Epithelial cell of proximal tubule (primary cell): ENCODE data around the gene THOP1. TPM values are rescaled to one million over a fixed set of nuclear protein-coding genes. Genes with fewer than 3 reads are reported as not detected.
"Not testable (repeated sequence)": the region's sequence is repeated elsewhere in the genome, so short reads cannot be mapped to it uniquely, and the experiment has no call there.

Experiments
- DNase-seq: peaks from one replicate; pipeline ENCODE4 v3.0.0-alpha.2; 2011; ENCODE audit warnings: low read depth
- H3K4me3 ChIP-seq: 2 replicates; pipeline ENCODE4 v1.5.1; 2011; ENCODE audit warnings: low read depth, mild to moderate bottlenecking, low read length
- total RNA-seq: library from RNA; depleted of rRNA; stranded (reverse); fragments of >200 nt; gene quantifications from 2 replicates; pipeline ENCODE4 v1.2.3, GENCODE V29; 2015
- TF ChIP-seq, protein P1 (sequence below): conservative IDR thresholded peaks from 2 replicates; pipeline ENCODE4 v1.5.1; 2012; ENCODE audit warnings: low read depth, mild to moderate bottlenecking, low read length

Gene THOP1
- total RNA-seq, 1 donor from 2014 or later = 148 TPM

DNA sequence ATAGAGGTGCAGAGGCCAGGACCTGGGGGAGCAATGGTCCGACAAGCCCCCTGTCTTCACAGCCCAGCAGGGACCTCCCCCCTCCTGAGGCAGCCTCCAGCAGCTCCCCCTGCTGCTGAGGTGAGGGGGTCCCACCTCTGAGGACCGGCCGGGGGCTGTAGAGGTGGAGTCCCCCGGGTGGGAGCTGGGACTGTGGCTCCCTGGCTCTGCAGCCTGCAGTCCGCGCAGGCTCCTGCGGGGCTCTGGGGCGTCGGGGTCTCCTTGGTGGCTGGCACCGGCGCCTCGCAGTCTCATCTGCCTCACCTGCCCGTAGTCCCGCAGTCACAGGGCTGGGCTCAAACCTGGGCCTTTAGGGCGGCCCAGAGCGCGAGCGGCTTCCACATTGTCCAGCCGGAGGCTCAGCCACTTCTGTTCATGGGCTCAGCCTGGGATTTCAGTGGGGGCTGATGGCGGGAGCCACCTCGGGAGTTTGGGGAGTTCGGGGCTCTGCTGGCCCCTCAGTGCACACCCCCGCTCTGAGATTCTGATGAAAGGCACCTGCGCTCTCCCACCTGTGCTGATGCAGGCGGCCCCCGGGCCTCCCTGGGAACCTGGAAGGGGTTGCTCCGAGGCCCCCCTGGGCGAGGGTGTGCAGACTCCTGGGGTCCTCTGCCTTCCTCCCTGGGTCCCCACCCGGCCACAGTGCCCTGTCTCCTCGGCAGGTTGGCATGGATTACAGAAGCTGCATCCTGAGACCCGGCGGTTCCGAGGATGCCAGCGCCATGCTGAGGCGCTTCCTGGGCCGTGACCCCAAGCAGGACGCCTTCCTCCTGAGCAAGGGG lies 27.3 kb downstream of the THOP1 start:
- no peak for DNase-seq
- TF ChIP-seq, protein P1, sequence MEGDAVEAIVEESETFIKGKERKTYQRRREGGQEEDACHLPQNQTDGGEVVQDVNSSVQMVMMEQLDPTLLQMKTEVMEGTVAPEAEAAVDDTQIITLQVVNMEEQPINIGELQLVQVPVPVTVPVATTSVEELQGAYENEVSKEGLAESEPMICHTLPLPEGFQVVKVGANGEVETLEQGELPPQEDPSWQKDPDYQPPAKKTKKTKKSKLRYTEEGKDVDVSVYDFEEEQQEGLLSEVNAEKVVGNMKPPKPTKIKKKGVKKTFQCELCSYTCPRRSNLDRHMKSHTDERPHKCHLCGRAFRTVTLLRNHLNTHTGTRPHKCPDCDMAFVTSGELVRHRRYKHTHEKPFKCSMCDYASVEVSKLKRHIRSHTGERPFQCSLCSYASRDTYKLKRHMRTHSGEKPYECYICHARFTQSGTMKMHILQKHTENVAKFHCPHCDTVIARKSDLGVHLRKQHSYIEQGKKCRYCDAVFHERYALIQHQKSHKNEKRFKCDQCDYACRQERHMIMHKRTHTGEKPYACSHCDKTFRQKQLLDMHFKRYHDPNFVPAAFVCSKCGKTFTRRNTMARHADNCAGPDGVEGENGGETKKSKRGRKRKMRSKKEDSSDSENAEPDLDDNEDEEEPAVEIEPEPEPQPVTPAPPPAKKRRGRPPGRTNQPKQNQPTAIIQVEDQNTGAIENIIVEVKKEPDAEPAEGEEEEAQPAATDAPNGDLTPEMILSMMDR = no peak
- H3K4me3 ChIP-seq = no peak overlapping the region

DNA sequence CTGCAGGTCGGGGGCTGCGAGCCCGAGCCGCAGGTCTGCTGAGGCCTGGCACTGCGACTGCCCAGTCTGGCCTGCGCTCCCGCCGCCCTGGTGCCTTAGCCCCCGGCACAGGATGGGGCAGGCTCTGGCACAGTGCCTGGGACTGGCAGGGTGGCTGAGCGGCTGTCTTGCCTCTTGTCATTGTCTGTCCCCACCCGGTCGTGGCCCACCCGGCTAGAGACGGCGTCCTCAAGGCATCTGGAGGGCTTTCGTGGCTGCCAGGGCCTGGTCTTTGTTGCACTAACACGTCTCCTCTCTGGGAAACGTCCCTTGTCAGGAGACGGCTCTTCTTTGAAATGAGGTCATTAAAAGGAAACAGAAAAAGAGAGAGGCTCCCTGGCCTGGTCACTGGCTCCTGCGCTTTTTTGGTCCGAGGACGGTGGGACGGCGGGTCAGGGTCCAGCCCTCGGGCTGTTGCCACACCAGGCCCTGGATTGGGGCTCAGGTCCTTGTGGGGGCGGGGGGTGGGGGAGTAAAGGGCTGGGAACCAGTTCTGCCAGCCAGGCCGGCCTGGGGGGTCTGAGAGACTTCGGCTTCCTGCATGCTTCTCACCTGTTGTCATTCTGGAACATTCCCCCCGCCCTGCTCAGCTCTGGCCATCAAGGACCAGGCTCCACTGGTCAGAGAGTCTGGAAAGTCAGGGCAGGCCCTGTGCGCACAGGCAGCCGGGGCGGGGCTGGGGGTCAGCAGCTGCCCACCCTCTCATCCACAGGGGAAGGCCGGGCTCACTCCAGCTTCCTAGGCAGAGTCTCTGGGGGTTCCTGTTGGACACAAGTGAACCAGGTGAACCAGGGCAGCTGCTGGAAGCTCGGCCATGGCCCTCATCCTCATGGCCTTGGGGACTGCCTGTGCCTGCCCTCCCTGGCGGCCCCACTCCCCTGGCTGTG lies 28.2 kb downstream of the THOP1 start:
- no peak for DNase-seq
- H3K4me3 ChIP-seq = no peak overlapping the region
- TF ChIP-seq, protein P1 = no peak

DNA sequence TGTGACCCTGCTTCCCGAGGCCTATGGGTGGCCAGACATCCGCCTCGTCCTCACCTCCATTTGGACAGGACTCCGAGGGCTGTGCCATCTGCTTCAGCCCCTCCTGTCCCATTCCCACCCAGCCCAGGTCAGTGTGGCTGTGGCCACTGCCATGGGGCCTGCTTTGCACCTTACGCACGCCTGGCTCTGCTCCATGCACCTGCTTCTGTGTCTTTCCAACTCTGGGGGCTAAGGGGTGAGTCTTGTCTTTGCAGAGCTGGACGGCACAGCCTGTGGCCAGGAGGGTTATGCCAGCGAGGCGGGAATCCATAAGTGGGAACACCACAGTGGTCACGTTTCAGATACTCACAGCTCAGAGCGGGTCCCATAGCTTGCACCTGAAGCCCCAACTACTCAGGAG lies 29.1 kb downstream of the THOP1 start:
- DNase-seq = no peak
- TF ChIP-seq, protein P1 = no peak
- H3K4me3 ChIP-seq = no peak overlapping the region

DNA sequence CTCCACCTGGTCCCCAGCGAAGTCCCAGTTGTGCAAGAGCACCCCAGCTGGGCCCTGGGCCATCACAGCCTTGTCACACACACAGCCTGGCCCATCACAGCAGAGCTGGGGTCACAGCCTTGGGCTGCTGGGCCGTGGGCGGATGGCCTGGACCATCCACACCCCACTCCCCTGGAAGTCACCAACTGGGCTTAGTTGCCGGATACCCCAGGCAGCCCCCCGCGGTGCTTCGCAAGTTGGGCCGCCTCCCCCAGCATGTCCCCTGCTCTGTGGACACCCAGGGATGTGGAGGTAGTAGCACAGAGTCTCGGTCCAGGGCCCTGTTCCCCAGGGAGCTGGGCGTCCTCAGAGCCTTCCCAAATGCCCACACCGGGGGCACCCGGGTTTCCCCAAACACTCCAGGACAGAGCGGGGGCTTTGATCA lies 29.9 kb downstream of the THOP1 start:
- no peak for DNase-seq
- TF ChIP-seq, protein P1 = no peak
- H3K4me3 ChIP-seq = no peak overlapping the region

DNA sequence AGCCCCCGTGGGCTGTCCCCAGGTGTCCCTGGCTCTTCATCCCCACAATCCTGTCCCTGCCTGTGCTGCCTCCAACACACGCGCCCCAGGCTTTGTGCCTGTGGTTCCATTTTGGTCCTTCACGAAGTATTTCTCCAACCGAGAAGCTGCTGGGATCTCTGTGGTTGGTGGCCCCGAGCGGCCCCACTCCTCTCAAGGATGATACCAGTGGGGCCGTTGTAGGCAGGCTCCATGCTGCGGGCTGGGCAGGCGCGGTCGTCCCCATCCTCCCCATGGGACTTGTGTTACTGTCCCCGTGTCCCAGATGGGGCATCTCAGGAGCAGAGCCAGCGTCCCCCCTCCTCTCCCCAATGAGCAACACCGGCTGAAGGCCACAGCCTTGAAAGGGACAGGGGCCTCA lies 30.6 kb downstream of the THOP1 start:
- TF ChIP-seq, protein P1 = no peak
- no peak for DNase-seq
- no peak overlapping the region for H3K4me3 ChIP-seq

DNA sequence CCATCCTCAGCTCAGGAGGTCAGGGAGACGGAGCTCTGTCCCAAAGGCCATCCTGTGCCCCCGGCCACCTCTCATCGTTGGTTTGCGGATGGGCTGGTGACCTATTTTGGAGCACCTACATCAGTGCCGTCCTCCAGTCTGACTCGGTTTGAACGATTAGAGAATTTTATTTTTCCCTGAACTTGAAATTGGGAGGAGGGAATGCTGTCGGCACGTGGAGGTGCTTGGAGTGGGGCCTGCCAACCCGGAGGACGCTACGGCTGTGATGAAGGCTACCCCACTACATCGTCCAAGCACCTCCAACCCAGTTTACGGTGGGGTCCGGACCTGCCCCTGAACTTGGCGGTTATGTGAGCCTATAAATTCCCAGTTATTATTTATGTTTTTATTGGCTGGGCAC lies 31.3 kb downstream of the THOP1 start:
- TF ChIP-seq, protein P1 = no peak
- DNase-seq = no peak
- H3K4me3 ChIP-seq = no peak overlapping the region

DNA sequence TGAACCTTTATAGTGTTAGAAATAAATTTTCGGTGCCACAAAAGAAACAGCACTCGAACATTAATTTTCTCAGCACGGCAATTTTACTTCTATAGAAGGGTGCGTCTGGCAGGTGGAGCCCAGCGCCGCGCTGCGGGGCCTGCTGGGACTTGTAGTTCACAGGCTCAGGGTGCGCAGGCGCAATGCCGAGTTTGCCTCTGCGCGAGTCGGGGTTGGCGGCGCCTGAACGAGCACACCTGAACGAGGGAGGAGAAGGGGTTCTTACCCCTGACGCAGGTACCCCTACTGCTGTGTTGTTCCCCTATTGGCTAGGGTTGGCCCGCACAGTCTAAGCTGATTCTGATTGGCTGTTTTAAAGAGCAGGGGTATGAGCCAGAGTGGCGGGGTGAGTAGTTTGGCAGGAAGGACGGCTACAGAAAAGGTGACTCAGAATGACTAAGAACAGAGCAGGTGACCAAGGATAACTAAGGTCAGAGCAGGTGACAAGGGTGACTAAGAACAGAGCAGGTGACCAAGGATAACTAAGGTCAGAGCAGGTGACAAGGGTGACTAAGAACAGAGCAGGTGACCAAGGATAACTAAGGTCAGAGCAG lies 32.0 kb downstream of the THOP1 start:
- not testable (repeated sequence) for DNase-seq, H3K4me3 ChIP-seq
